ENCODE results near the gene ZFAND6.

Gene ZFAND6

GRCh38 chr15:80176443-80176842, 117.0 kb downstream of the ZFAND6 start:
- Histone ChIP-seq H3K9me2 (replicated peaks; ENCODE audit: control insufficient read depth, low read length) (no peaks in the 10 kb centered on the region), H3K9me3 (ENCODE audit: control insufficient read depth, insufficient read depth, low read length) (no peaks in the 10 kb centered on the region), H3K4me1 (ENCODE audit: control insufficient read depth, low read length) (no peaks in the 10 kb centered on the region), H3K4me2 (ENCODE audit: low read length) (no peak overlapping the region), H4K20me1 (ENCODE audit: control insufficient read depth, insufficient read depth, low read depth, low read length) (no peaks in the 10 kb centered on the region), H3F3A (ENCODE audit: control insufficient read depth, insufficient read depth) (no peaks in the 10 kb centered on the region), H3K27ac (ENCODE audit: low read depth, low read length) (no peak overlapping the region), H3K79me2 (ENCODE audit: control insufficient read depth, low read length) (no peaks in the 10 kb centered on the region), H3K4me3 (ENCODE audit: low read length) (no peak overlapping the region), H3K27me3 (ENCODE audit: control insufficient read depth, low read length) (no peaks in the 10 kb centered on the region), H3K36me3 (ENCODE audit: control insufficient read depth, low read length) (no peaks in the 10 kb centered on the region)
- TF ChIP-seq CTCF (IDR thresholded peaks at IDR 0.05; ENCODE audit: low read depth, low read length, poor library complexity, severe bottlenecking), result no peak
- TF ChIP-seq EZH2phosphoT487 (IDR thresholded peaks at IDR 0.05; ENCODE audit: borderline replicate concordance, low read length), result no peak

DNA sequence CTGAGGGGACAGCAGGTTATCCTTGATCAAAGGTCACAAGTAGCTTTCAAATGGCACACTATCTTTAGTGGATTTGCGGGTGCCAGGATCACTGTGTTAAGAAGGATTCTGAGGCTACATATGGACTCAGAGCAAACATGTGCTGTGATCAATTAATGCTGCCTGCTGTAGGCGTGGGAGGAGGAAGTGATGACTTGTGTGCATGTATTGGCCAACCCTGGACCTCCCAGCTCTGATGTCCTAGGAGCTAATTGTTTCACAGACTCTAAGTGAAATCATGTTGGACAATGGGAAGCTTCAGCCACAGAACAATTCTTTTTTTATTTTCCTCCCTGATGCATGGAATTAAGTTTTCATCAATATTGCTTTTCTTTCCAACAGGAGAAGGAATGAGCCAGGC, 117.7 kb downstream of the ZFAND6 start:
- Histone ChIP-seq H3K9me3 (ENCODE audit: control insufficient read depth, insufficient read depth, low read length) (no peaks in the 10 kb centered on the region), H3K4me1 (ENCODE audit: control insufficient read depth, low read length) (no peaks in the 10 kb centered on the region), H3K4me3 (ENCODE audit: low read length) (no peak overlapping the region), H3K79me2 (ENCODE audit: control insufficient read depth, low read length) (no peaks in the 10 kb centered on the region), H3K9me2 (replicated peaks; ENCODE audit: control insufficient read depth, low read length) (no peaks in the 10 kb centered on the region), H3K27ac (ENCODE audit: low read depth, low read length) (no peak overlapping the region), H3K27me3 (ENCODE audit: control insufficient read depth, low read length) (no peaks in the 10 kb centered on the region), H3K36me3 (ENCODE audit: control insufficient read depth, low read length) (no peaks in the 10 kb centered on the region), H4K20me1 (ENCODE audit: control insufficient read depth, insufficient read depth, low read depth, low read length) (no peaks in the 10 kb centered on the region), H3F3A (ENCODE audit: control insufficient read depth, insufficient read depth) (no peaks in the 10 kb centered on the region), H3K4me2 (ENCODE audit: low read length) (no peak overlapping the region)
- TF ChIP-seq EZH2phosphoT487 (IDR thresholded peaks at IDR 0.05; ENCODE audit: borderline replicate concordance, low read length), result no peak
- no peak for TF ChIP-seq CTCF (IDR thresholded peaks at IDR 0.05; ENCODE audit: low read depth, low read length, poor library complexity, severe bottlenecking)

DNA sequence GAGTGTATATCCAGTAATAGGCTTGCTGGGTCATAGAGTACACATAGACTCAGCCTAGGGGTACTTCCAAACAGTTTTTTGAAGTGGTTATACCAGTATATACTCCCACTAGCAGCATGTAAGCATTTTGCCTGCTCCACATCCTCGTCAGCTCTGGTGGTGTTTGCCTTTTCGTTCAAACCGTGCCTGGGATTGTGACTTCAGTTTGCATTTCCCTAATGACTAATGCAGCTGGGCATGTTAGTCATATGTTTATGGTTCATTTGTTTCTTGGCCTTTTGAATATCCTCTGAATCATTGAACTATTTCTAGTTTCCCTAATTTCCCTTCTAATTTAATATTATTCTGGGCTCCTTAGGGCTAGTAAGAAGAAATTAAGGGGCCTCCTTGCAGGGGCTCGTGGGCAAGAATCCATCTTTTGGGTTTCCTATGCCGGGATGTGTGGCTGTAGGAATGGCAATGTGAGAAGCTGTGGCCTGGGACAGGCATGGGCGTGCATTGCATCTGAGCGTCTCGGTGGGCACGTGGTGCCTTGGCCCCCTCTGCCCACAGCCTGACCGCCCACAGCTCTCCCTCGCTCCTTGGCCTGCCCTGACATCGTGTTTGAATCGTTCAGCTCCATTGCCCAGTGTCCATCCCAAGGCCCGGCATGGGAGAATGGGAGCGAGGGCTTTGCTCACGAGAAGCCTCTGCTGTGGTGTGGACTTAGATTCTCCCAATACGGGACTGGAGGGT, 119.7 kb downstream of the ZFAND6 start:
- Histone ChIP-seq H3K36me3 (ENCODE audit: control insufficient read depth, low read length) (no peaks in the 10 kb centered on the region), H3K4me3 (ENCODE audit: low read length) (no peak overlapping the region), H3K27ac (ENCODE audit: low read depth, low read length) (no peak overlapping the region)

More for the DNA sequence above, 119.7 kb downstream of the ZFAND6 start:
- Histone ChIP-seq H3K79me2 (ENCODE audit: control insufficient read depth, low read length) (no peaks in the 10 kb centered on the region), H3K9me3 (ENCODE audit: control insufficient read depth, insufficient read depth, low read length) (no peaks in the 10 kb centered on the region), H4K20me1 (ENCODE audit: control insufficient read depth, insufficient read depth, low read depth, low read length) (no peaks in the 10 kb centered on the region), H3K9me2 (replicated peaks; ENCODE audit: control insufficient read depth, low read length) (no peaks in the 10 kb centered on the region), H3F3A (ENCODE audit: control insufficient read depth, insufficient read depth) (no peaks in the 10 kb centered on the region), H3K4me2 (ENCODE audit: low read length) (no peak overlapping the region), H3K4me1 (ENCODE audit: control insufficient read depth, low read length) (no peaks in the 10 kb centered on the region), H3K27me3 (ENCODE audit: control insufficient read depth, low read length) (no peaks in the 10 kb centered on the region)
- TF ChIP-seq EZH2phosphoT487 (IDR thresholded peaks at IDR 0.05; ENCODE audit: borderline replicate concordance, low read length) (no peak), CTCF (IDR thresholded peaks at IDR 0.05; ENCODE audit: low read depth, low read length, poor library complexity, severe bottlenecking) (no peak)
